ENCODE results near the gene KLHL28.
A peak's percentile ranks its signal among the peaks of the same experiment; 100 is the strongest.

The KLHL28 gene

GRCh38 chr14:44961554-44962333, at the start of gene KLHL28, which contains the start of gene TOGARAM1:
Gene KLHL28 (minus strand): TSS chr14:44961947. CDS start chr14:44945928, 16,019 bp downstream.
Gene TOGARAM1 (plus strand): TSS chr14:44962190. CDS start chr14:44962422, 232 bp downstream.
- DNase-seq: peak; percentile 97 to 98

GRCh38 chr14:45003924-45004323, 42.2 kb upstream of the KLHL28 start:
- no peak for DNase-seq

GRCh38 chr14:44995770-44996294, 34.1 kb upstream of the KLHL28 start:
- no peak for DNase-seq

- DNase-seq: no peak
Measured at GRCh38 chr14:44995196-44995595, 33.4 kb upstream of the KLHL28 start.

GRCh38 chr14:44990533-44990932, 28.8 kb upstream of the KLHL28 start:
- no peak for DNase-seq

- DNase-seq: no peak
Measured at GRCh38 chr14:44989497-44990440, 28.0 kb upstream of the KLHL28 start.

- DNase-seq: peak; percentile 73 to 91
Measured at GRCh38 chr14:44988694-44989093, 26.9 kb upstream of the KLHL28 start.

GRCh38 chr14:44982594-44982993, 20.8 kb upstream of the KLHL28 start:
- DNase-seq: no peak

- DNase-seq: peak in 1 of 2 experiments; percentile 30
Measured at GRCh38 chr14:44981198-44981597, 19.5 kb upstream of the KLHL28 start.

- no peak for DNase-seq
Measured at GRCh38 chr14:44979740-44980356, 18.1 kb upstream of the KLHL28 start.

GRCh38 chr14:44979273-44979672, 17.5 kb upstream of the KLHL28 start:
- DNase-seq: no peak

GRCh38 chr14:44971459-44971858, 9.7 kb upstream of the KLHL28 start:
- no peak for DNase-seq

GRCh38 chr14:44970907-44971306, 9.2 kb upstream of the KLHL28 start:
- no peak for DNase-seq

- DNase-seq: no peak
Measured at GRCh38 chr14:44968714-44969113, 7.0 kb upstream of the KLHL28 start.

GRCh38 chr14:44966601-44967336, 5.0 kb upstream of the KLHL28 start:
- no peak for DNase-seq

GRCh38 chr14:44963775-44964380, 2.1 kb upstream of the KLHL28 start:
- no peak for DNase-seq

- no peak for DNase-seq
Measured at GRCh38 chr14:44963044-44963528, 1.3 kb upstream of the KLHL28 start.

- peak; percentile 61 to 64 for DNase-seq
Measured at GRCh38 chr14:44962334-44963043, 742 bp upstream of the KLHL28 start.

- DNase-seq: peak in 1 of 2 experiments; percentile 32
Measured at GRCh38 chr14:44961151-44961553, 595 bp downstream of the KLHL28 start.

GRCh38 chr14:44960646-44961045, 1.1 kb downstream of the KLHL28 start:
- DNase-seq: no peak

GRCh38 chr14:44960146-44960545, 1.6 kb downstream of the KLHL28 start:
- DNase-seq: no peak

Measured in NCI-H187 (cell line).